Kidney capillary endothelial cell (primary cell): ENCODE measurements around the gene KRT39.
"Not testable (repeated sequence)": the region's sequence is repeated elsewhere in the genome, so short reads cannot be mapped to it uniquely, and the experiment has no call there.

Experiments
- DNase-seq: peaks from one replicate; pipeline ENCODE4 v3.0.0-alpha.2; 2018; ENCODE audit warnings: low spot score

KRT39 gene

DNA sequence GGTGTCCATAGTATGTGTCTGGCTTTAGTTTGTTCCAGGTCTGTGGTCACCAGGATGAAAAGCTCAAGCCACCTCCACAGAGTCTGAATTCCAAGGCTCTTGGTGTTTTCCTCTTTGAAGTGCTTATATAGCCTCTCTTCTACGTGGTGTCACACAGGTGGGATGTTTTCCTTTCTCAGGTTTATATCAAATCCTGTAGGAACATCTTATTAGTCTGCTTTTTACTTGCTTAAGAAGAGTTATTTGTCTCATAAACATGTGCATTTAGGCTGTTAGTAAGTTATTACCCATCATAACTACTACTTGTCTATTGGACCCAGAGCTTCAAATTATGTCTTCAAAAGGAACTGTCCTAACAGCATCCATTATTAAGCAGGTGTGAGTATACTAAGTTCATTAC is at the start of gene KRT39:
KRT39 (minus strand) TSS at position 101 of the 400 bp plus-strand sequence; CDS start at position 9, 92 bp downstream.
- no peak for DNase-seq

DNA sequence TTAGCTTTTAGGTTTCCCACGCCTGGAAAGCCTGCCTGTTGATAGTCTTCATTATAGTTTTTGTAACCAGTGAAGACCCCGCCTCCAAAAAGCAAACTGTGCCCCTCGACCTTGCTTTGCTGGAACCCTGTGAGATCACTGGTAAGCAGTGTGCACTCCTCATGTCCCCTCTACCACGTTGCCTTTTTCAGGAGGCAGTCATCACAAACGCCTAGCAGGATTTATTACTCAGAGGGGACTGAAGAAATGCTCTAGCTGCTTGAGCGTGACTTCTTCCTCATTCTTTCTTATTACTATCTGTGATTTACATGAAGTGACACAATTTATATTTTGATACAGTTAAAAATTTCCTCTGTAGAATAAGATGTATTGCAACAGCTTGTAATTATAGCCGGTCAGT is 48.7 kb upstream of the KRT39 start:
- no peak for DNase-seq

DNA sequence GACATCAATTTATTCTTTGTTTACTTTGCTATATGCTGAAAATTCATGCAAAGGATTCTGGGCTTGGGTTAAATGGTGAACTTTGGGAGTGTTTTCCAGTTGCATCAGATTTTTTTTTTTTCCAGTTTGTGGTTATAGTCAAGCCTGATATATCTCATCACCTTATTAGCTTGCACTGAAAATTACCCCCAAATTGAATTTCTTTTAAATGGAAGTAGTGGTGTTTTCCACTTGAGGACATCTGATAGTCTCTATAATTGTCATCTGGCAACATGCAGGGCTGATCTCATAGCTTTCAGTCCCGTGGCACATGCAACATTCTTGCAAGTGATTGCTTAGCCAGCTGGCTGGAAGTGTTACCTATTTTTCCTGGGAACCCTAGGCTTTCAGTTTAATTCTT is 46.9 kb upstream of the KRT39 start:
- DNase-seq = no peak

DNA sequence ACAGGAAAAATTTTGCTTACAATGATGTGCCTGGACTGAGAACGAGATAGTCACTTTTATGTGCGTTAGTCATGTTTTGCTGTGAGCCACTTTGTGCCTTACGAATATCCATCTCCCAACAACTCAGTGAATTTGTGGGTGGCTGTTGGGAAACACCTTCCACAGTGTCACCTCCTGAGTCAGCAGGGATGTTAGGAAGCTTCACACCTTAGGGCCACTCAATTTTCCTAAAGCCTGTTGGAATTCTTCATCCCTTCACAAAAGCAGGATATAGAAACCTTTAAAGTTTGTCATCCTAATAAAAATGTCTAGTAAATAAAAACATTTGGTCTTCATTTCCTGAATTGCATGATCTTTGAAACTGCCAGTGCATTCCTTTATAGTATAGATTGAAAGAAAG is 46.4 kb upstream of the KRT39 start:
- DNase-seq = no peak

DNA sequence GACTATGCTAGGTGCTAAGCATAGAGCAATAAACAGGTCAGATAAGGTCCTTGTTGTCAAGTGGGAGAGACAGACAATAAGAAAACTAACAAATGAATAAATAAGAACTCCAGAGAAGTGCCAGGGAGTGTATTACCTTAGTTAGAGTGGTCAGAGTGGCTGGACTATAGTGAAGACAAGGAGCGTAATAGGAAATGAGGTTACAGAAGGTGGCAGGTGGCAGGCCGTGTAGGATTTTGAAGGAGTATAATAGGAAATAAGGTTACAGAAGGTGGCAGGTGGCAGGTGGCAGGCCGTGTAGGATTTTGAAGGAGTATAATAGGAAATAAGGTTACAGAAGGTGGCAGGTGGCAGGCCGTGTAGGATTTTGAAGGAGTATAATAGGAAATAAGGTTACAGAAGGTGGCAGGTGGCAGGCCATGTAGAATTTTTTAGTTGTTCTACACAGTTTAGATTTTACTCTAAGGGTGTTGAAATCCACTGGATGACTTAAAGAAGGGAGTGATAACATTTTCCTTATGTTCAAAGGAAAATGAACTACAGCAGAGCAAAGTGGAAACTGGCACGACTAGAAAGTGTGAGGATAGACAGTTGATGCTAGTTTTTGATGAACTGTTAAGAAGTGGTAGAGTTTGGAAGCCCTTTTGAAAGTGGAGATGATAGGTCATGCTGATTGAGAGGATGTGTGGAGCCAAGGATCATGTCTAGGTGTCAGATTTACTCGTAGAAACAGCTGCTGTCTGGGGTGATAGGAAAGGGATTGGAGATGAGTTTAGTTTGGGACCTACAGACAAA is 45.8 kb upstream of the KRT39 start:
- DNase-seq = no peak

DNA sequence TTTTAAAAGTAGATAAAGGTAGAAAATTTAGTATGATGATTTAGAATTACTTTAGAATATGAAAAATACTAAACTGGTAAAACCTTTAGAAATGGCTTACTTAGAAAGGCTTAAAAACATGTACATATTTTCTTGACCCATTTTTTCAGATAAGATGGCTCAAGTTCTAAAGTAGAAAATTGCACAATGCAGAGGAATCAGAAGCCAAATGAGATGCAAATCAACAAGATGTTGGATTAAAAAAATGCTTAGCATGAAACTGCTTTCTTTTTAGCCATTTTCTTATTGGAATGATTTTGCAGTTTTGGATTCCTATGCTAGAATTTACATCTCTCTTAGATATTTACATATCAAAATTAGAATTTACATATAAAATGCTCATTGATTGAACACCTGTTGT is 43.7 kb upstream of the KRT39 start:
- DNase-seq = no peak

DNA sequence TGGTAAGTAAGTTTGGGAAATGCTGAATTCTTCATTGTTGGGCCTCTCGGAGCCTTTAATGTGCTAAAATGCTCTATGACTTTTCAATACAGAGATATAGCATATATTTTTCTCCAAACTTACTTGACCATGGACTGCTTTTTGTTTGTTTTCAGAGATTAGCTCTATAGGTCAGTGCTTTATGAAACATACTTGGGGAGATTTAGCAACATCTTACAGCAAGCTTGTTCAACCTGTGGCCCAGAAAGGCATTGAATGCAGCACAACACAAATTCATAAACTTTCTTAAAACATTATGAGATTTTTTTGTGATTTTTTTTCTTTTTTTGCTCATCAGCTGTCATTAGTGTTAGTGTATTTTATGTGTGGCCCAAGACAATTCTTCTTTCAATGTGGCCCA is 43.2 kb upstream of the KRT39 start:
- DNase-seq = no peak

DNA sequence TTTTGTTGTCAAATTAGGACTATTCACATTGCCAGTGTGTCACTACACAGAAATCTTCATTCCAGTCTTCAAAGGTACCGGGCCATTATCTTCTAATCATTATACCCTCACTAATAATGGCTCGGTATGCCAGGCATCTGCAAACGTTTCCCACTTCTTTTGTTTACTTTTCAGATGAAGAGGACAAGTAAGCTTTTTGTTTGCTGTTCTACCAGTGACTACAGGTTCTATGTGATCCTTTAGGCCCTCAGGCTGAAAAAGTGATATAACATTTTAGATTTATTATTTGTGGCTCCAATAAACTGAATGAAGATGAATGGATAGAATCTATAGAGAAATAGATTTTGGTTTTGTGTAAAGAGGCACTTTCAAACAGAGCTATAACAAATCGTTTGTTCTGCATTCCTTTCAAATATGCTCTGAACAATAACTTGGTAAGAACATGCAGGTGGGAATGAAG is 42.6 kb upstream of the KRT39 start:
- DNase-seq = no peak

DNA sequence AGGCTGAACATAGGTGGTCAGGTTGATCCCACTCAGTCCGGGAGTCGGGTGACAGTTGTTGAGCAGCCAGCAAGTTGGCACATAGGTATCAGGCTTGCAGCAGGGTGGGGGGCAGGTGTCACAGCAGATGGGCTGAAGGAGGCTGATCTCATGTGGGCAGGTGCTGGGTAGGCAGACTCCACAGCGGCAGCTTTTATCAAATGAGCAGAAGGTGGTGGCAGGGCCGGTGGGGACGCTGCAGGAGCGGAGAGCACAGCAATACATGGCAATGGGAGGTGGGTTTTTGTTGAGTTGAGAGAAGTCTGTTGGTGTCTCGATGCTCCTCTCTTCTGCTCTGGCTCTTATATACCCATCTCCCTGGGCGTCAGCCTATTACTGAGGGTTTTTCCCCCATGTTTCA is 42.1 kb upstream of the KRT39 start, which contains the start of gene KRTAP3-1:
KRTAP3-1 (minus strand) TSS at position 318 of the 400 bp plus-strand sequence; CDS start at position 264, 54 bp downstream.
- DNase-seq = no peak

DNA sequence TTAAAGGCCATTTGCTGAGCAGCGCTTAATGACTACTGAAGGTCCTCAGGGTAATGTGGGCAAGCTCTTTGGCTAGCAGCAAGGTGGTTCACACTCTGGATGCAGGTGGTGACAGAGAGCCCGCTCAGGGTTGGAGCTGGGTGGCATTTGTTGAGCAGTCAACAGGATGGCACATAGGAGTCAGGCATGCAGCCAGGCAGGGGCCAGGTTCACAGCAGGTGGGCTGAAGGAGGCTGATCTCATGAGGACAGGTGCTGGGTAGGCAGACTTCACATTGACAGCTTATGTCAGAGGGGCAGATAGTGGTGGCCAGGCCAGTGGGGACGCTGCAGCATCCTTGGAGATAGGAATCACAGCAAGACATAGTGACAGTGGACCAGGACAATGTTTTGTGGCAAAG is 37.6 kb upstream of the KRT39 start:
- DNase-seq = no peak

DNA sequence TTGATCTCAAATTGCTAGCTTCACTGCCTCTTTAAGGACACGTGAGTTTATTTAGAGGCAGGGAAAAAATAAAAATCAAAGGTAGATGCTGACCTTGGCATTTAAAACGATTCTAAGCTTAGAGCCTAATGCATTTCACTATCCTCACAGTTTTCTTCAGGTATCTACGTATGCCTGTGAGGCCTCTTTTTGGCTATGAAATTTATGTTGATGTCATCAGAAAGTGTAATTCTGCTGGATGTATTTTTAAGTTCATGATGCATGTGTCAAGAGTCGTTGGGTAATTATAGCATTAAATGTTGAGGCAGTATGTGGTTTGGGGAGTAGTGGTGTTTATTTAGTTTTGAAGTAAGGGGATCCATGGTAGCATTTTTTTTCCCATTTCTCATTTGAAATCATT is 37.2 kb upstream of the KRT39 start:
- no peak for DNase-seq

DNA sequence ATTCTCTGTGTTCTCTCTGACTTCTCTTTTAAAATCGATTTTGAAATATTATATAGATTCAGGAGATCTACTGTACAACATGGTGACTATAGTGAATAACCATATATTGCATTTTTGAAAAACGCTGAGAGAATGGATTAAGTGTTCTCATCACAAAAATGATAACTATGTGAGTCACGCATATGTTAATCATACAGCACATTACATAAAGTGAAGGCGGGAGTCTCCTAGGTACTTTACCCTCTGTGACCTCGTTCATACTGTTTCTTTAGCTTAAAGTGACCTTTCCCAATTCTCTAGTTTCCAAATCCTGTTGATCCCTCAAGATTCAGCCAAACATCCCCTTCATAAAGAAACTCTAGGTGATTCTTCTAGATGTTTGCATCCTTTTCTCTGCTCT is 36.1 kb upstream of the KRT39 start:
- no peak for DNase-seq

DNA sequence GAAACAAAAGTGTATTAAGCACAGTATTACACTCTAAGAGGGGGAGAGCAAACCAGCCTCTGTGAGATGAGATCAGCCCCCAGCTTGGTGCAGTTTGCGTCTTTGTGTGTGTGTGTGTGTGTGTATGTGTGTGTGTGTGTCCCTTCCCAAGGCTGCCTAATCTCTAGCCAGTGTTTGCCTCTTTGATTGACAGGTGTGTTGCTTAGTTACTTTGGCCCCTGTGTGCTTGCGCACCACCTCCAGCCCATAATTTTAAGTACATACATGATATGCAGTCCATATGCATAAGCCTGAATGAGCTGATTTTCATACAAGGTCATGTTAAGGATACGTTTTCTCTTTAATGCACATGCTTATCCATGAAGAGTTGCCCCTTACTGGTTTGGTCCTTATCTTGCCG is 35.0 kb upstream of the KRT39 start:
- DNase-seq = no peak

DNA sequence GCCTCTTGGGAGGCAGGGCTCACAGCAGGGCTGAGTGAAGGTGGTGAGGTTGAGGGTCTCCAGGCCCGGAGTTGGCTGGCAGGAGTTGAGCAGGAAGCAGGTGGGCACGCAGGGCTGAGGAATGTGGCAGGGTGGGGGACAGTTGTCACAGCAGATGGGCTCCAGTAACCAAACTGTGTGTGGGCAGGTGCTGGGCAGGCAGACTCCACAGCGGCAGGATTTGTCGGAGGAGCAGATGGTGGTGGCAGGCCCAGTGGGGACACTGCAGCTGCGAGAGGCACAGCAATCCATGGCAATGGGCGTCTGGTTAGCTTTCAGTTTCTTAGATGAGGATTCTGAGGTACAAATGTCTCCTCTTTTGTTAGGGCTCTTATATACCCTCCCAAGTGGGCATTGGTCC is 32.8 kb upstream of the KRT39 start, which contains the start of gene KRTAP3-2:
KRTAP3-2 (minus strand) TSS at position 344 of the 400 bp plus-strand sequence; CDS start at position 291, 53 bp downstream.
- DNase-seq = not testable (repeated sequence)

DNA sequence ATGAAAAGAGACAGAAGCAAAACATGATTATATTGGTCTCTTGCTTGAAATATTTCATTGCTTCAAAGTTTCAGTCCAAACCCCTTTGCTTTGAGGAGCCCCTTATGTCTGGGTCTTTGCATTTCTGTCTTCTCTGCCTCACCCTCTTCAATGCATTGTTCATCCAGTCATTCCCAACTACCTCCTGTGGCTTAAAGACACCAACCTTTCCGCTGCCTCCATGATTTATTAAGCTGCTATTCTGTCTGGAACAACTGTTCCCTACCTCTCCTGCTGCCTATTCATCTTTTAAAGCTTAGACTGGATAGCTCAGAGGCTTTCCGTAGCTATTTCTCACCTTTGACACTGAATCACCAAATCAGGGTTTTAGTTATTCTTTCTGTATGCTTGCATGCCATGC is 30.6 kb upstream of the KRT39 start:
- no peak for DNase-seq

DNA sequence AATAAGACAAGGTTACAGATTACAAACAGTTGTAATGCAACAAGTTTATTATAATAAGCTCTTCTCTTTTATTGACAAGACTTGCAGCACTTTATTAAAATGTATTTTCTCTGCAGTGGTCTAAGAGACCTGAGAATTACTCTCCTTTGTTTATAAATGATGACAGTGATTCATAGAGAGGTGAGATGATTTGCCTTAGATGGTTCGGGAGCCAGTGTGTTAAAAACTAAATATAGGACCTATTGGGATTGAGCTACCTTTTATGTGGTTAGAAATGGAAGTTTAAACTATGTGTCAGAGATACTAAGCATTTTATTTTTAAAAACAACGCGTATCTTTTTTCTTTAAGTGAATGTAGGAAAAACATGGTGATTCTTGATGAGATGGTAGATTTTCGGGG is 30.1 kb upstream of the KRT39 start:
- DNase-seq = no peak

DNA sequence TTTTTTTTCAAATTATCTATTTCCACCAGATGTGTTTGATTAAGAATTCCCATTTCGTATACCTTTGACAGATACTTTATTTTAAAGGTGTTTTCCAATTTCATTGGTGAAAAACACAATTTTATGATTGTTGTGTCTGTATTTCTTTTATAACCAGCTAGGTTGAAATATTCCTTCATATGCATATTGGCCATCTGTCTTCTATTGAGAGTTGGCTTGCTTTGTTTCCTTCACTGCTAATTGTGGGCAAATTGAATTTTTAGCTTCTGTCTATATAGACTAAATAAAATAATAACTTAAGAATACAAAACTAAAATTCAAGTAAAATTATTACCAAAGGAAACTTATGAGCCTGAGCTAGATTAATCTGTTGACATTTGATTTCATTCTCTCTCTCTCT is 28.4 kb upstream of the KRT39 start:
- no peak for DNase-seq

DNA sequence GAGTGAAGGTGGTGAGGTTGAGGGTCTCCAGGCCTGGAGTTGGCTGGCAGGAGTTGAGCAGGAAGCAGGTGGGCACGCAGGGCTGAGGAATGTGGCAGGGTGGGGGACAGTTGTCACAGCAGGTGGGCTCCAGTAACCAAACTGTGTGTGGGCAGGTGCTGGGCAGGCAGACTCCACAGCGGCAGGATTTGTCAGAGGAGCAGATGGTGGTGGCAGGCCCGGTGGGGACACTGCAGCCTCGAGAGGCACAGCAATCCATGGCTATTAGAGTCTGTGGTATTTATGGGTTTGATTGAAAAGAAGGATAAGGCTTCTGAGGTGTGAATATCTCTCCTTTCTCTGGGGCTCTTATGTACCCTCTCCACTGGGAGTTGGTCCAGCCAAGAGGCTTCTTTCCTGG is 27.1 kb upstream of the KRT39 start, which contains the start of gene KRTAP3-3:
KRTAP3-3 (minus strand) TSS at position 326 of the 400 bp plus-strand sequence; CDS start at position 259, 67 bp downstream.
- no peak for DNase-seq

DNA sequence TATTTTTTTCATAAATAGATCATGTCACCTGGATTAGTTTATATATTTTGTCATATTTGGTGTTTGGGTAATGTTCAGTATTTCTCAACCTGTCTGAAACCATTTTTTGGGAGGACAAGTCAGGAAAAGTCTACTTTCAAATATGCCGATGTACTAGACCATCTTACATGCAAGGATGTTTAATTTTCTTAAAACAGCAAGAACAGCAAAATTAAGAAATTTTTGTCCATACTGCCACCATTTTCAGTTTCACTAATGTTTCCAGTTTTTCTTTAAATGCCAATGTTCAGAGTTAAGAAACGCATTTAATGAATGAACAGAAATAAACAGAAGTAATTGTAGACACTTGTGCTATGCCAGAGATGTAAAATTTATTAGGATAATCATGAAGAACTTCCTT is 26.3 kb upstream of the KRT39 start:
- DNase-seq = no peak

DNA sequence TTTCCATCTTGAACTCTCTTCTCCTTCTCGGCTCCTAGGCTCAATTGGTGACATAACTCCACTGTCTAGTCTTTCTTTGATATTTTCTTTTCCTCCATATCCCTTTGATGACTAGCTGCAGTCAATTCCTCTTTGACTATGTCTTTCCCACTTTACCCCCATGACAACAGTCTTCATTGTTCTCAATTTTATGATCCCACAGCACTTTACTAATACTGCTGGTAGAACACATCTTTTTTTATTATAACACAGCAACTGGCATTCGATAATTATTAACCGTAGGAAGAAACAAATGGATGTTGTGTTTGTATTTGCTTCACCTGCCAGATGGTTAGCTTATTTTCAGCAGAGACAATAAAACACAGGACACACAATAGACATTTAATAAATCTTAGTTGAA is 25.9 kb upstream of the KRT39 start:
- no peak for DNase-seq

DNA sequence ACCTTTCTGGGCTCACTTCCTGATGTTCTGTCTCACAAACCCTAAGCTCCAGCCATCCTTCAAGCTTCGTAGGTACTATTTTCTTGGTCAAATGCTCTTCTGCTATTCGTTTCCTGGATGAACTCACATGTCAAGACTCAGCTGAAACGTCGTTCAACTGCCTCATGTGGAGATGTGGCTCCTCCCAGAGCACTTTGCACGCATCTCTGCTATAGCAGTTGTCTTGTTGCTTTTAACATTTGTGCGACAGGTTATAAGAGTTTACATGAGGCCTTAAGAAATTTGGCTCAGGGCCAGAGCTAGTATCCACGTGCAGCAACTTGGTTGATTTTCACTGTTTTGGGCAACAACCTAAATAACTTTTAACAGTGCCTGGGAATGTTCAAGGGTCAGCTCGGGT is 20.2 kb upstream of the KRT39 start:
- no peak for DNase-seq

DNA sequence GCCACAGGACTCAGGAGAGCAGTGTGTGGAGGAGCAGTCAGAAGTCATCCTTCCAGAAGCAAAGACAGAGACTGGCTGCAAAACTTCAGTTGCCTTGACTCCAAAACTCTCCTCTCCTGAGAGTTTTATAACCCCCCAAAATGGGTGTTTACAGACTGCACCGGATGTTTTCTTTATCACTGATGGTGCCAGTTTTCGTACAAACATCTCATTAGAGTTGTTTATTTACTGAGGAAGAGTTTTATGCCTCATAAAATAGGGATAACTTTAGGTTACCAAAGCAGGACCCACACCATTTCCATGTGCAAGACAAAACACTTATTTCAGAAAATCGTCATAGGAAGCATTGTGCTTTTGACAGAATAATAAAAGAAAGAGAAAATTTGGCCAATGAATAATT is 17.5 kb upstream of the KRT39 start, which contains the start of gene KRT40:
KRT40 (minus strand) TSS at position 101 of the 400 bp plus-strand sequence; CDS start at position 48, 53 bp downstream.
- DNase-seq = no peak

DNA sequence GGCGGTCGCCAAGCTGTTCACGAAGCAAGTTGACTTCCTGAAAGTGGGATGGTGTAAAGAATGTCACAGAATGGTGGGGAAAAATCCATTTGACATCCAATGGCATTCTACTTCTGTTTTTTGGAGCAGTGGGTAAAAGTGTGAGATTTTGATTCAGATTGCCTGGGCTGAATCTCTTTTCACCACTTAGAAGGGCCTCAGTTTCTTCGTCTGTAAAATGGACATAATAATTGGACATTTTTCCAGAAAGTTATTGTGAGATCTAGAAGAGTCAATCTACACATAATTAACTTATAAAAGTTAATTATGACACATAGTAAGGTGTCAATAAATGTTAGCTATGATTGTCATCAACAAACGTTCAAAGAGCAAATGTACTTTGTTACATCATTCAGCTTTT is 14.4 kb upstream of the KRT39 start:
- DNase-seq = no peak

DNA sequence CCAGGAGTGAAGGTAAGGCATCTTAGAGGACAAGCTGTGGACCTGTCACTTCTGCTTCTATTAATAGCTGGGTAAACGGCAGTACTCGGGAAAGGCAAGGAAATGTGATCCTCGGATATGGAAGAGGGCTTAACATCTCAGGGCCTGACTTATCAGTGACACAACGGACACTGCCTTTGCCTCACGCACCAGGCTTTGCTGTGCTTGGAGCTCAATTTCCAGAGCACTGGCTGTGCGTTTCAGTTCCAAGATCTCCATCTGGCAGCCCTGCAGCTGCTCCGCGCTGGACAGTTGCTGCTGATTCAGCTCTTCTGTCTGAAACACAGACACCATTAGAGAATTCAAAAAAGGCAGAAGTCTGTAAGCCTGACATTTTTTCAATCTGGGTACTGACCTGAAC is 13.8 kb upstream of the KRT39 start:
- no peak for DNase-seq
